ENCODE results near the gene MYEF2. TPM values are rescaled to one million over a fixed set of nuclear protein-coding genes. Genes with fewer than 3 reads are reported as not detected.

MYEF2 gene
- total RNA-seq, 4 donors from 2014 or later: 3.4 to 16.3 (median 5.9) TPM

GRCh38 chr15:48091522-48091921, 86.6 kb downstream of the MYEF2 start:
- TF ChIP-seq POLR2AphosphoS5 (IDR thresholded peaks at IDR 0.05) (no peak), POLR2A (IDR thresholded peaks at IDR 0.05) (no peak)
- Histone ChIP-seq H3K27me3 (no peaks in the 10 kb centered on the region), H3K36me3 (no peaks in the 10 kb centered on the region), H3K27ac (no peak overlapping the region), H3K4me1 (peaks cover 3% of the 10 kb centered on the region), H3K4me3 (no peak overlapping the region), H3K9me3 (no peaks in the 10 kb centered on the region)
- DNase-seq (ENCODE audit: low spot score in 2 of 2): no peak
- WGBS: 64% methylated on average over 4 of the region's 4 CpGs

DNA sequence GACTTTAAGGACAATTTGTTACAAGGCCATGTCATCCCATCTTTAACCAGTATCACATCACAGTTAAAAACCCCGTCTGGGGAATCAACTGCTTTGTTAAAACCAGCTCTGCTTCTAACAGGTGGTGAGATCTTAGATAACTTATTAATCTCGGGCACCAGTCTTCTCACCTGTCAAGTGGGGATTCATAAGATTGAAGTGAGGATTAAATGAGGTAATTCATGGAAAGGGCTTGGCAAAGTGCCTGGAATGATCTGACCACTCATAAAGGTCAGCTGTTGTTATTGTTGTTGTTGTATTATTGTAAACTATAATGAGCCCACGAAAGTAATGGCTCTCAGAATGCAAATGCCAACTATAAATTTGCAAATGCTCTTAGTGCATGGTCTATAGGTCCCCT, 87.4 kb downstream of the MYEF2 start:
- no peak for TF ChIP-seq POLR2A (IDR thresholded peaks at IDR 0.05)
- Histone ChIP-seq H3K4me3 (no peak overlapping the region), H3K4me1 (peaks cover 10% of the 10 kb centered on the region), H3K27me3 (no peaks in the 10 kb centered on the region), H3K36me3 (no peaks in the 10 kb centered on the region), H3K27ac (no peak overlapping the region), H3K9me3 (no peaks in the 10 kb centered on the region)
- DNase-seq (ENCODE audit: low spot score in 2 of 2): no peak
- WGBS: 48% methylated on average over 3 of the region's 3 CpGs

- Histone ChIP-seq H3K4me3 (no peak overlapping the region), H3K27ac (no peak overlapping the region), H3K4me1 (peaks cover 15% of the 10 kb centered on the region), H3K36me3 (no peaks in the 10 kb centered on the region), H3K27me3 (no peaks in the 10 kb centered on the region), H3K9me3 (no peaks in the 10 kb centered on the region)
- DNase-seq (ENCODE audit: low spot score in 2 of 2): no peak
- WGBS: 71% methylated on average over 2 of the region's 2 CpGs
- TF ChIP-seq CTCF (IDR thresholded peaks at IDR 0.05): no peak
- no peak for TF ChIP-seq EP300 (IDR thresholded peaks at IDR 0.05)
- no peak for TF ChIP-seq POLR2AphosphoS5 (IDR thresholded peaks at IDR 0.05)
- TF ChIP-seq POLR2A (IDR thresholded peaks at IDR 0.05): no peak
These were observed 88.0 kb downstream of the MYEF2 start for GRCh38 chr15:48090115-48090514.

DNA sequence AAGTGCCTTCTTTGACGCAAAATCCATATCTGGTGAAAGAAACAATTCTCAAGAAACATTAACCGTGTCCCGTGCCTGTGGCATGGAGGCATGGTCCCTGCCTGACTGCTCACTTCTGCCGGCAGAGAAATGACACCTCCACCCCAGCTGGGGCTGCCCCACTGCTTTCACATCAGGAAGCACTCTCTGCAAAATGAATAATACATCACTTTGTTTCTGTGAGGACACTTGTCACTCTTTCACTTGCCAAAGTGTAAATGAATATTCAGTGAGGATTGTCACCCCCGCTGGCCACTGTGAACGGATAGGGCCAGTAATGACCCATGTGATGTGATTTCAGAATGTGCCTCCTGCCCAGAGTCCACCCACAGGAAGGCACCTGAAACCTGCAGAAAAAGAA, 88.4 kb downstream of the MYEF2 start:
- TF ChIP-seq EP300 (IDR thresholded peaks at IDR 0.05): no peak
- TF ChIP-seq POLR2A (IDR thresholded peaks at IDR 0.05): no peak
- no peak for TF ChIP-seq CTCF (IDR thresholded peaks at IDR 0.05)
- no peak for TF ChIP-seq POLR2AphosphoS5 (IDR thresholded peaks at IDR 0.05)
- no peaks in the 10 kb centered on the region for H3K27me3 ChIP-seq
- no peaks in the 10 kb centered on the region for H3K36me3 ChIP-seq
- no peaks in the 10 kb centered on the region for H3K9me3 ChIP-seq
- H3K27ac ChIP-seq: no peak overlapping the region
- H3K4me1 ChIP-seq: peaks cover 15% of the 10 kb centered on the region
- WGBS: 68% methylated on average over 6 of the region's 6 CpGs
- DNase-seq (ENCODE audit: low spot score in 2 of 2): no peak
- no peak overlapping the region for H3K4me3 ChIP-seq

GRCh38 chr15:48087844-48088243, 90.3 kb downstream of the MYEF2 start:
- DNase-seq (ENCODE audit: low spot score in 2 of 2): no peak
- Histone ChIP-seq H3K4me3 (no peak overlapping the region), H3K27ac (no peak overlapping the region), H3K9me3 (no peaks in the 10 kb centered on the region), H3K4me1 (peaks cover 15% of the 10 kb centered on the region), H3K27me3 (no peaks in the 10 kb centered on the region), H3K36me3 (no peaks in the 10 kb centered on the region)
- TF ChIP-seq POLR2A (IDR thresholded peaks at IDR 0.05): no peak
- TF ChIP-seq CTCF (IDR thresholded peaks at IDR 0.05): no peak
- no peak for TF ChIP-seq EP300 (IDR thresholded peaks at IDR 0.05)
- 83% methylated on average over 3 of the region's 3 CpGs for WGBS

DNA sequence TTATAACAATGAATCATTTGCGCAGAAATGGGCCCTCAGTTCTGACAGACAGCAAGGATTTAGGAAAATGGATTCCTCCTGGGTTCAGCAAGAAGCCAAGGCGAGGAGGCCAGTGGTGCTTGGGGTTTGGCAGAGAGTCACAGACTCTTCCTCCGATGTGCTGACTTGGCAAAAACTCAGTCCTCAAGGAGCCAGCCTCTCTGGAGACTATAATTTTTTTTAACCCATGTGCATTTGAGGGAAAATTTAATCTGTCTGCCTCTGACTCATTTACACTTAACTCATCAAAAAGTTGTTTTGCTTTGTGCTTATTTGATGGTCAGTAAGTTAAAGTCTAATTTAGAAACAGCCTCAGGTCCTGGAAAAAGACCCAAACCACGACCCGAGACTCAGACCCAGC, 91.5 kb downstream of the MYEF2 start:
- TF ChIP-seq POLR2AphosphoS5 (IDR thresholded peaks at IDR 0.05): no peak
- TF ChIP-seq CTCF (IDR thresholded peaks at IDR 0.05): no peak
- TF ChIP-seq EP300 (IDR thresholded peaks at IDR 0.05): no peak
- TF ChIP-seq POLR2A (IDR thresholded peaks at IDR 0.05): no peak
- WGBS: 32% methylated on average over 5 of the region's 5 CpGs
- Histone ChIP-seq H3K4me1 (peaks cover 15% of the 10 kb centered on the region), H3K36me3 (no peaks in the 10 kb centered on the region), H3K4me3 (no peak overlapping the region), H3K27me3 (no peaks in the 10 kb centered on the region), H3K9me3 (no peaks in the 10 kb centered on the region), H3K27ac (no peak overlapping the region)
- DNase-seq (ENCODE audit: low spot score in 2 of 2): no peak

Data from suprapubic skin (tissue), 4 donors.